ENCODE measurements around the gene ELK4.
"Not testable (repeated sequence)": the region's sequence is repeated elsewhere in the genome, so short reads cannot be mapped to it uniquely, and the experiment has no call there.

Gene ELK4

DNA sequence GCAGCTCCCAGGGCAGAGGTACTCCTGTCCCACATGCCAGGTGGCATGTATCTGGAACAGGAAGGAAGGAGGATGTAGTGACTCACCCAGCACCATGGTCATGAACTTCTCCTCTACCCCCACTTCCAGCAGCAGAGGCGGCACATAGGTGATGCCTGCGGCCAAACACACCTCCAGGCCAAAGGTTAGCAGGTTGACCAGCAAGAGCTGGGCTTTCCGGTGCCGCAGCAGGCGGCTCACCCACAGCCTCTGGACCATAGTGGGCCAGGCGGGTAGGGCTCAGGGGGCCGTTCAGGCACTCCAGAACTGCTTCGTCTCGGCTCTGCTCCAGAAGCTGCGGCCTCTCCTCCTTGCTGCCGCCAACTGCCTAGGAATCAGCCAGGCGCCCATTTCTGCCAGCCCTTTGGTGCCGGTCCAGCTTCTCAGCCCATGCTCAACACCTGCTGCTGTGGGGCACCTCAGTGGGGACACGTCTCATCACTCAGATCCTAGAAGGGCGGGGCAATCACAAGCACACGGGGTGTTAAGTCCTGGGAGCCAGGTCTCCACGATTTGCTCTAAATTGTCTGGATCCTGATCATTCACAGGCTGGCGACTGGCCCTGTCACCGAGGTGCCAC is 32.7 kb upstream of the ELK4 start:
- DNase-seq: no peak

DNA sequence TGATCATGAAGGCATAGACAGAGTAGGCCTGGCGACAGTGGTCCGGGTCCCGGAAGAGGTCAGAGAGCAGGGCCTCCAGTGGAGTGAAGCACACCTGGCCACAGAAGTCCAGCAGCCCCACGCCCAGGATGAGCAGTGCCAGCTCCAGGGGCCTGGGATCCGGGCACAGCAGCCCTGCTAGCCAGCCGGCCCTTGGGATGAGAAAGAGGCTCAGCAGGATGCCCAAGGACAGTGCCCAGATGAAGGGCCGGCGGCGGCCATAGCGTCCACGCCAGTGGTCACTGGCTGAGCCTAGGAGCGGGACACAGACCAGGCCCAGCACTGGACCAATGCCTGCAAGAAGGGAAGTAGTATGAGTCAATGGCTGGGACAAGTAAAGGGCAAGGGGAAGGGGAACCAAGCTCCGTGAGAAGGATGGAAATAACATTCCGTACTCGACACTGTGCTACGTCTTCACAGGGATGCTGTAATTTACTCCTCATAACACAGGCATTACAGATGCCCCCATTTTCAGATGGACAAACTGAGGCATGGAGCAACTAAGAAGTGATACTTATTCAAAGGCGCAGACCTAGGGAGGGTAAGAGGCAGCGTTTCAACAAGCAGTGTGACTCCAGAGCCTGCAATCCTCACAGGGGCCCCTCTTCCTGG is 31.6 kb upstream of the ELK4 start:
- DNase-seq: no peak

DNA sequence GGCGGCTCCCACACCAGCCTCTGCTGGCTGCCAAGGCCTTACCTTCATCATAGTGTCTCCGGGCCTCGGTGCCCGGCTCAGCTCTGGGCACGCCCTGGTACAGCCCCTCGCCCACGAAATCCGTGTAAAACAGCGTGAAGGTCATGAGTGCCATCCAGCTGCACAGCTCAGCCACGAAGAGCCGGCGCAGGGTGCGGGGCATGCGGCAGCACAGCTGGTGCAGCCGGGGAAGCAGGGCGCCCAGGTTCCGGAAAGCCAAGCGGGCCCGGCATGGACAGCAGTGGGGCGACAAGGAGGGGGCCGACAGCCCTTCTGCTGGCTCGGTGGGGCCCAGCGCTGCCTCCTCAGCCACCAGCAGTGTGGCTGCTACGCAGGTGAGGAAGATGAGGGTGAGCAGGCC is 31.0 kb upstream of the ELK4 start:
- no peak for DNase-seq

DNA sequence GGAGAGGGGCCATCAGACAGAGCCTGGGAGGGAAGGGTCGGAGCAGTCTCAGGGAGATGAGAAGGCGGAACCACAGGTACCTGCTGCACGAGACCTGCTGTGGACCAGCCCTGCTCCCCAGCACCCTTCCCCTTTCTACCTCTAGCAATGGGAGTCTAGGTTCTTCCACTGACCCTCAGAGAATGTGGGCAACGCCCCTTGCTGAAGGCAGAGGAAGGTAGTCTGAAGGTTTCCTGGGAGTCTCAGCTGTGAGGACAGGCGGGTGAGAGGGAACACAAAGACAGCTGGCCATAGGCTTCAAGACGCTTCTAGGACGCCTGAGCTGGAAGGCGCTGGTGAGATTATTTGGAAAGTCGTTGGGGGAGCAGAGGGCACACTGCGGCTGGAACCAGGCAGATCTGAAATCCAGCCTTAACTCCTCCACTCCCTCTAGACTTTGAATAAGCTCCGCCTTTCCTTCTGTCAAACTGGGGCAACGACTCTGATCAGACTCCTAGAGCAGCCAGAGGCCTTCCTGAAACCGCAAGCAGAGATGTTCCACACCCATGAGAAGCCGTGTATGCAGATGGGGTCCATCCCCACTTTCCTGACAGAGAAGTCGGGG is 30.4 kb upstream of the ELK4 start:
- no peak for DNase-seq

DNA sequence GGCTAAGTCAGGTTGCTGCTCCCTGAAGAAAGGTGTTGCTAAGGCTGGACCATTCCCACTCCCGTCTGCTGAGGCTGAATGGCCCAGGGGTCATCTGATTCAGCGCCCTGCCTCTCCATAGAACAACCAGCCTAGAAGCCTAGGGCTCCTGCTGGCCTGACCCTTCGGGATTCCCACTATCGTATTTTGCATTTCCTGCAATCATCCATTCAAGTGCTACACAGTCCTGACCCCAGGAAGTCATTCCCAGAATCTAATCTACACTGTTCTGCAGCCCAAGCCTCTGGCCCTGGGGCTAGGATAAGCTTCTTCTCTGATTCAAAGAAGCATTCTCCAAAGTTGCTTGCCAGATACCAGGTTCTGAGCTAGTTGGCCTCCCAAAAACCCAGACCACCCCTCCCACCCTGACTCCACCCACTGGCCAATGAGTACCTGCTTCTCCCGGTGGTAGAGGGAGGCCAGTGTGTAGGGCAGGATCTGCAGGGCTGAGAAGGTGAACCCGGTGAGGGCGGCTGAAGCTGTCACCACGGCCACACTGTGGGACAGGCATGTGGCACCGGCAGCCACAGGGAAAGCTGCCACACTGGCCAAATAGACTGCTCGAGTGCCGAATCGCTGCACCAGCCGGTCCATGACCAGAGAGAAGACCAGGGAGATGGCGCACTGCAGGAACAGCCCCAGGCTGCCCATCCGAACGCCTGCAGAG is 29.8 kb upstream of the ELK4 start:
- DNase-seq: no peak

DNA sequence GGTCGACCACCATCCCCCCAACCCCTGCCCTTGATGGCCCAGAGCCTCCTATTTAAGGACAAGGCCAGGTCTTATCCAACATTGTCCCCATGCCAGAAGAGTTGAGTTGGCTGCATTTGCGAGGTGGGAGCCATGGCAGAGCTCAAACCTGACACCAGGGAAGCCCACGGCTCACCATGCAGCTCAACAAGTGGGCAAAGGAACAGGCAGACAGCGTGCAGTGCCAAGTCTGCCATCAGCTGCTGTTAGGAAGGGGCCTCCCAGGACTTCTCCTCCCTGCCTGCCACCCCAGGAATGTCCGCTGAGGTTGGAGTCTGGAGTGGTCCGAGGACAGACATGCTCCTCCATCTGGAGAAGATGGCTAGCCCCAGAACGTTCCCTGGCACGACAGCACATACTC is 28.6 kb upstream of the ELK4 start:
- DNase-seq: no peak

DNA sequence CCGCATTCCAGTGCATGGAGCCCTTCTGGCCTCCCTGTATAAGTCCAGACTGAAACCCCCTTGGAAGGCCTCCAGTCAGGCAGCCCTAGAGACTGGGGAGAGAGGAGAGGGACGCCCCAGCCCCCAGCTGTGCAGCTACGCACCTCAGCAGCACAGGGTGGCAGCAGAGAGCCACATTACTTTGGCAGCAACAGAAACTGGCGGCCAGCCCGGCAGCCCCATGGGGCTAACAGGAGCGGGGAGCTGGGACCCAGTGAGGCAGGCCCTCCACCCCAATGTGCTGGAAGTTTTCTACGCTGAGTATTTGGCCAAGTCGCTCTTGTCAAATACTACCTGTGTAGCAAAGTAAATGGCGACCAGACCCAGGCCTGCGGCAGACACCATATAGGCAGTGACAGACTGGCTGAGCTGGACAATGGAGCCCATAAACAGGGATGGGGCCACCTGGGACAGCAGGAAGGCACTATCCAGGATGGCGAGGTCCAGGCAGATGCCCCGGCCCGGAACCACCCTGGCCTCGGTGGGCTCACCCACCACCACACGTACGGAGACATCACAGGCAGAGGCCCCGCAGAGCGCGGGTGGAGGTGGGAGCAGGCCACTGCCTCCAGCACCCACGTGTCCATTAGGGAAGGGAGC is 27.3 kb upstream of the ELK4 start:
- DNase-seq: peak in 1 of 2 experiments; percentile 21

DNA sequence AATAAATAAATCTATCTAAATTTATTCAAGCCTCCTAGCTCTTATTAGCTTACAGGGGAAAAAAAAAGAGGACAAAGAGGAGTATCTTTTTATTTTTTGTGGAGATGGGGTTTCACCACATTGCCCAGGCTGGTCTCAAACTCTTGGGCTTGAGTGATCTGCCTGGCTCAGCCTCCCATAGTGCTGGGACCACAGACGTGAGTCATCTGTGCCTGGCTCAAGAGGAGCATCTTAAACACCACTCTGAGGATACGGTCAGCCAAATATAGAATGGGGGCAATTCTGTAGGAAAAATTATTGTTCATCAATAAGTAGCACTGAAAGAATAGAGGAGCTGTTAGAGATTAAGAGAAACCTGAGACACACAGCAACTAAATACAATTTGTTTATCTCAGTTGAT is 24.4 kb upstream of the ELK4 start:
- DNase-seq: no peak

DNA sequence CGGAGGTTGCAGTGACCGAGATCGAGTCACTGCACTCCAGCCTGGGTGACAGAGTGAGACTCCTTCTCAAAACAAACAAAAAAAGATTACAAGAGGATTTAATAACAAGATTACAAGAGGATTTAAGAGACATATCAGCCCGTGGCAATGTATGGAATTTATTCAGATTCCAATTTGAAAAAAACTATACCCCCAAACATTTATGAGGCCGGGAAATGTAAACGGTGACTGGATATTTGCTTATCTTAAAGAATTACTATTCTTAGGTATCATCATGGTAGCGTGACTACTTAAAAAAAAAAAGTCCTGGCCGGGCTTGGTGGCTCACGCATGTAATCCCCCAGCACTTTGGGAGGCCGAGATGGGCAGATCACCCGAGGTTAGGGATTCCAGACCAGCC is 21.2 kb upstream of the ELK4 start:
- no peak for DNase-seq

DNA sequence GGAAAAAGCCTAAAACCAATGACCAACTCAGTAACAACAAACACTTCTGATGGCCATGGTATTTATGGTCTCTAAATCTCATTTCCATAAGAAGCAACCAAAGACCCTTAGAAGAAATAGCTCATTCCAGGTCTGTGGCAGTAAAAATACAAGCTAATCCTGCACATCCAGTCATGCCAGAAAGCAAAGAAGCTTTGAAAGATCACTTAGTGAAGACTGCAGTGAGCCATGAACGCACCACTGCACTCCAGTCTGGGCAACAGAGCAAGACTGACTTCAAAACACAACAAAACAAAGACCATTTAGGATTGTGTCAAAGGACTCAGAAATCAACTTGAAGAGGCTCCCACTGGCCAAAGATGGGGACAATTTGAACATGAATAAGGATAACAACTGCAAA is 18.4 kb upstream of the ELK4 start:
- DNase-seq: no peak

DNA sequence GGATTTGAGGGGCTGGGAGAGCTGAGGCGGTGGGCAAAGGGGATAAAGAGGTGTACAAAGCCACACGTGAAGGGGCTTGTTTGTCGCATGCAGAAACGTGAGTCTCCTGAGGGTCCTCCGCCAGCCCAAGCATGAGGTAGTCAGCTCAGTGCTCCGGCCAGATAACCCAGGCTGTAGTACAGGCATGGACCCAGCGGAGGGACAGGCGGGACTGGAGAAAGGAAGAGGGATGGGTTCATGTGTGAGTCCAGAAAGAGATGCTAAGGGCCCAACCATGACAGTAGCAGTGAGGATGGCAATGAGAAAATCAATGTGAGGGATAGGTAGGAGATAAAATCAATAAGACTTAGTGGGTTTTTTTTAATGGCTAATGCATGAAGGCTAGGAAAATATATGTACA is 13.7 kb upstream of the ELK4 start:
- no peak for DNase-seq

DNA sequence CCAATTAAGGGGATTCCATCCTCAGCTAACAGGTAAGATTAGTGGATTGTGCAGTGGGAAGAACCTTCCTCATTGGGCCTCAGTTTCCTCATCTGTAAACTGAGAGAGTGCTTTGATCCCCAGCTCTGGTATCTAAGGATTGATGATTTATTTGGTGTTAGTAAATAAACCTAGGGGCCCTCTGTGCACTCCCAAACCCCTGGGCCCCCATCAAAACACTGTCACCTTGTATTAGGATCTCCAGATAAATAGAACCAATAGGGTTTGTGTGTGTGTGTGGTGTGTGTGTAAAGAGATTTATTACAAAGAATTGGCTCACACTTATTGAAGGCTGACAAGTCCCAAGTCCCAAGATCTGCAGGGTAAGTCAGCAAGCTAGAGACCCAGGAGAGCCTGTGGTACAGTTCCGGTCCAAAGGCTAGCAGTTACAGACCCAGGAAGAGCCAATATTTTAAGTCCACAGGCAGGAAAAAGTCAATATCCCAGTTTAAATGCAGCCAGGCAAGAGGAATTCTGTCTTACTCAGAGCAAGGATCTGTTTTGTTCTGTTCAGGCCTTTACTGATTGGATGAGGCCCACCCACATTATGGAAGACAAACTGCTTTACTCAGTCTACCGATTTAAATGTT is 11.0 kb upstream of the ELK4 start:
- no peak for DNase-seq

DNA sequence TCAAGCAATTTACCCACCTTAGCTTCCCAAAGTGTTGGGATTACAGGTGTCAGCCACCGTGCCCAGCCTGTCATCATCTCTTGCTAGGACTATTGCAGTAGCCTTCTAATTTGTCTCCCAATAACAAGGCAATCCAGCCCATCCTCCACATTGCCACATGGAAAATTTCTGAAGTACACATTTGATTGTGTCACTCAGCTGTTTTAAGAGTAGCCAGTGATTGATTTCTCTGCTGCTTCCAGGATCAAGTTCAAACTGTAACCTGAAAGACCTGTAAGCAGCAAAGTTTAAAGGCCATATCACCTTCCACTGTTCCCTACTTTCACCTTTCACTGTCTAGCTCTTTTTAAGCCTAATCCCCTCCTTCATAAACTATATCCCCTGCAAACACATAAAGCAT is 7.8 kb upstream of the ELK4 start:
- no peak for DNase-seq

DNA sequence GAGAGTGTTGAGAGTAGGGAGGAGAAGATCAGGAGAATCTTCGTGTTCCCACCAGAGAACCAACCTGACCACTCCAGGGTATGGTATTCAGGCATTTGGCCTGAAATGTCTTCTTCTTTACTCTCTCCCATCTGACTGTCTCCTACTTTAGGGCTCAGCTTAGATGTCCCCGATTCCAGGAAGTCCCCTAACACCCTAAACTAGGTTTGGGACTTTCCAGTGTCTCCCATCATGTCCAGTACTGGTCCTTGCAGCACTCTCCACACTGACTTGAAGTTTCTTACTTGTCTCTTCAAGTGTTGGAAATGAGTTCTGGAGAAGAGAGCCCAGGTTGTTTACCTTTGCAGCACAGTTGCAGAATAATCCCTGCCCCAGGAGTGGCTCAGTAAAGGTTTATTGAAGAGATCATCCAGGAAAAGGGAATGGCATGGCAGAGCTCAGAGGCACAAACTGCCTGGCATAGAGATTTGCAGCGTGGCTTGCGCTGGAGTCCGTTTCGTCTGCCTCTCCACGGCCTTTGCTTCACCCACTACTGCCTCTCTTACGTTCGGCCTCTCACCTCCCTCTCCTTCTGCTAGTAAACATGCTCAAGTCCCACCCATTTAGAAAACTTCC is 6.2 kb upstream of the ELK4 start:
- DNase-seq: no peak

DNA sequence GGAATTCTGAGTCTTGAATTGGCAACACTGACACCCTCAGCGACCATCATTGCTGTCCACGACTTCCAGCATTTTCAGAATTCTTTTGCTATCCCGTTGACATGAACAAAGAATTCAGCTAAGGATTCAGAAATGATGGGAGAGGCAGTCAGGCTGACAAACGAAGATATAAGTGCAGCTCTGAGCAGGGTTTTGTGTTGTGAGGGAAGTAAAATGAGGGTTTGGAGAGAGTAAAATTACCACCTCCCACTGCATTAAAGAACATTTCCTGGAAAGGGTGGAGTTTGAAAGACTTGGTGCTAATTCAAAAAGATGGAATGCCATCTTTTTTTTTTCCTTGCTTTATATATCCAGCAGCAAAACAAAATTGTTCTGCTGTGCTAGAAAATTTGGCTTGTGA is 4.9 kb upstream of the ELK4 start:
- no peak for DNase-seq

DNA sequence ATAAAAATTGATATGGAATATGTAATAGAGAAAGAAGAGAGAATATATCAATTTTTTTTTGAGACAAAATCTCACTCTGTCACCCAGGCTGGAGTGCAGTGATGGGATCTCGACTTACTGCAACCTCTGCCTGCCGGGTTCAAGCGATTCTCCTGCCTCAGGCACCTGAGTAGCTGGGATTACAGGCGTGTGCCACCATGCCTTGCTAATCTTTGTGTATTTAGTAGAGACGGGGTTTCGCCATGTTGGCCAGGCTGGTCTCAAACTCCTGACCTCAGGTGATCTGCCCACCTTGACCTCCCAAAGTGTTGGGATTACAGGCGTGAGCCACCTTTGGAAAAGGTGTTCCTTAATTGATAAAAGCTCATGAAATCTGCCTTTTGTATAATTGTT is 4.3 kb upstream of the ELK4 start:
- DNase-seq: not testable (repeated sequence)

DNA sequence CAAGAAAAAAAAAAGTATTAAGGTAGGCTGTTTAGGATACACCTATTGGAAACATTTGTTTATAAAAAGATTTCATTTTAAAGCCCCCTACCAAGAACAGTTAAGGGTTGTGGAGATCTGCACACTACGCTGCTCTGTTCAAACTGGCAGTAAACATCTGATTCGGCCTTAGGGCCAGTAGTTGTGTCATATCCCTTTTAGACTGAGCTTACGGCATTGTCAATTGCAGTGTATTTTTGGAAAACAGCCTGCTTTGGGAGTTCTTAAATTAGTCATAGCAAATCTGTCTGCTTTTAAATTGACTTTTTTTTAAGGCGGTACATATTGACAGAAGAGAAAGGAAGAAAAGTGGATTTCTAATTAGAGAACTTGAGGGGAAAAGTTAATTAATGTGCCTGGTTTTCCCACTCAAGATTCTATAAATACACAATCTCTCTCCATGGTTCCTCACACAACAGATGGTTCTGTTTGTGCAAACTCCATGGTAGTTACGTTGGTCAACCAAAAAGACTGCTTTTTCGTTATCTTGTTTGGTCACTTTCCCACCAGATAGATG is 1.7 kb upstream of the ELK4 start:
- DNase-seq: no peak

DNA sequence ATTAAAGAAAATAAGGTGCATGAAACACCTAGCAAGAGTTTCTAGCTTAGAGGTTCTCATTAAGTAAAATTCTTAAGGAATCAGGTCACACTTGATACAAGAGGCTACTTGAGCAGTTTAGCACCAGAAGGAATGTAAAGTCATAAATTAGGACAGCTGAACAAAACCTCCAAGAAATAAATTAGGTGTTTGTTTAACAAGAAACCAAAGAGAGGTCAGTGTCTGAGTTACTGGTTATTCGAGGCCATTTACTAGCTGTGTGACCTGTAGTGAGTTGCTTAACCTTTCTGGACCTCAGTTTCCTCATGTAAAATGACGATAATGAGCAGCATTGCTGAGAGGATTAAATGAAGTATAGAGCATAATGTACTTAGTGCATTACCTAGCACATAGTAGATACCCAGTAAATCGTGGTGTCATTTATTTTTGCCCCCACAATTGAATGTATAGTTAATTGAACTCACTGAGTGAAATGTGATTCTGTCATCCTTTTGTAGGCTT is 908 bp upstream of the ELK4 start:
- no peak for DNase-seq

DNA sequence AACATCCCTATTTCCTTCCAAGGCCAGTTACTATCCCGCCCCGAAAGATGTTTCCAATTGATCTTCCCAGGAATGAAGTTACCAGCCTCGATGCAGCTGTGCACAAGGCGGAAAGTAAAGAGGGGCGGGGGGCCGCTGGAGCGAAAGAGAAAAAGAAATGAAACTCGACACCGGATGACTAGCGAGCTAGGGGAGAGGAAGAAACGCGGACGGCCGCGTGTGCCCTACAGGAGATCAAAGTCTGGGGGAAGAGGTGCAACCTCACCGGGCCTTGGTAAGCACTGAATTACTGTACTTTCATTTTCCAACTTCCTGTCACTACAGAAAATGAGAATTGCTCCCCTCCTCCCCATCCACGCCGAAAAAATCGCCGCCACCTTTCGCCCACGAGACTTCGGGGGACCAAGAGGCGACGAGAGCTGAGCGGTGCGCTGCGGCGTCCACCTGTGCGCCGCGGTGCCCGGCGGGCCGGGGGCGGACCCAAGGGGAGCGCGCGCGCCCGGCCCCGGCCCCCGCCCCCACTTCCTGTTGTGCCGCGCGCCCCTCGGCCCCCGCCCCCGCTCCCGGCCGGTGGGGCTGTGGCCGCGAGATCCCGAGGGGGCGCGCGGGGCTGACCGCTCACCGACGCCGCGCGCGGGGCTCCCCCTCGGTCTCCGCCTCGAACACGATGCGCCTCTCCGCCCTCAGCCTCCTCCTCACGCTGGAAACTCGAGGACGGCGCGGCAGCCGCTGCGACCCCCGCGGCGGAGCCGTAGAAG is 622 bp downstream of the ELK4 start:
- peak; percentile 37 to 65 for DNase-seq

DNA sequence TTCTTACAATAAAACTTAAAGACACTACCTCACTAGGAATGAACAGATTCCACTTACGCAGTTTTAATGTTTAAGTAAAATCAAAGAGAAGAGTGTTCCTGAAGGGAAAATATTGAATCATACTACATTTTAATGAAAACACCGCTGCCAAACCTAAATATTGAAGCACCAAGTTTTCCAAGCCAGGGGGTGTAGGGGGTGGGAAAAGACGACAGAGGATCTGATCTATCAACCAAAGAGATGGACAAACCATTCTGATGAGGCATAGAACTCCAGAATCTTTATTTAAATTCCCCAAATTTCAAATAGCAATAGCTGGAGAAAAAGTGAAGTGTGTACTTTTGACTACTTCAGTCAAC is 1.2 kb downstream of the ELK4 start:
- no peak for DNase-seq

DNA sequence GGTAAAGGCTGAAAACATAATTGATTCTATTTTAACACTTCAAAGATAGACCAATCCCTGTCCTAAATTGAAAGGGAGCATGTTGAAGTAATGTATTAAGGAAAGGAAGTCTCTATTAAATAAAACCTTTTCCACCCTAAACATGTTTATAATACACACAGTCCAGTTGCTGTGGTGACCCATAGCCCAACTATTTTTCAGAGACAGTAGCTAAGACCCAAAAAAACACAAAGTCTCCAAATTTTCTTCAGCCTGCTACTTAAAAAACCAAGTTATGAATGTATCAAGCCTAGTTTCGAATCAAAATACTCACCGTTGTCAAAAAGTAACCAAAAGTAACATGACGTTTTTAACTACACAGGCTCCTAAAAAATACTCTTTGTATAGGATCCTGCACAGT is 1.6 kb downstream of the ELK4 start:
- no peak for DNase-seq

DNA sequence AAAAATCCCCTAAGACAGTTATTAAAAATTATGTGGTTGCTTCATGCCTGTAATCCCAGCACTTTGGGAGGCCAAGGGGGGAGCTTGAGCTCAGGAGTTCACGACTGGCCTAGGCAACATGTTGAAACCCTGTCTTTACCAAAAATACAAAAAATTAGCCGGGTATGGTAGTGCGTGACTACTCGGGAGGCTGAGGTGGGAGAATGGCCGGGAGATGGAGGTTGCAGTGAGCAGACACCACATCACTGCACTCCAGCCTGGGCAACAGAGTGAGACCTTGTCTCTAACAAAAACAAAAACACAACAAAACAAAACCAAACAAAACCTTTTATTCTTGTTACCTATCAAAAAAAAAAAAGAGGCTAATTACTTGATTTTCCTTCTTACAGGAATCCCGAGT is 2.1 kb downstream of the ELK4 start:
- no peak for DNase-seq
